SK-N-MC (cell line): ENCODE data around the gene PLEKHG4B.

ENCODE experiments used
- EZH2 ChIP-seq: fragments of 200-600 bp; sonication (generic); IDR thresholded peaks from one replicate; pipeline ENCODE4 v1.6.1; 2017; ENCODE audit warnings: antibody characterized with exemption
- FOXP2 ChIP-seq: optimal IDR thresholded peaks from 2 replicates; pipeline ENCODE3; 2011; ENCODE audit warnings: mild to moderate bottlenecking, moderate library complexity; ENCODE audit not compliant: insufficient read depth; ENCODE audit errors: extremely low read length, control extremely low read depth

DNA sequence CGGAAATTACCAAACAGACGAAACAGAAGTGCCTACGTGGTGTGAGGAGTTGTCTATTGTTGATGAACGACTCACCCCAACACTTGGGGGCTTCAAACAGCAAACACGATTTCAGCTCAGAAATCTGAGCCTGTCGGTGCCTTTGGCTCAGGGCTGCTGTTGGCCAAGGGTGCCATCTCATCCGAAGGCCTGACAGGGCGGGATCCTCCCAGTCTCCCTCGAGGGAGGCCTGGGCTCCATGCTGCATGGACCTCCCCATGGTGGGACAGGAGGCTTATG is 100.7 kb downstream of the PLEKHG4B start:
- TF ChIP-seq EZH2: no peak
- no peak for TF ChIP-seq FOXP2
